ENCODE data around the gene EFHB.

The EFHB gene, protein sequence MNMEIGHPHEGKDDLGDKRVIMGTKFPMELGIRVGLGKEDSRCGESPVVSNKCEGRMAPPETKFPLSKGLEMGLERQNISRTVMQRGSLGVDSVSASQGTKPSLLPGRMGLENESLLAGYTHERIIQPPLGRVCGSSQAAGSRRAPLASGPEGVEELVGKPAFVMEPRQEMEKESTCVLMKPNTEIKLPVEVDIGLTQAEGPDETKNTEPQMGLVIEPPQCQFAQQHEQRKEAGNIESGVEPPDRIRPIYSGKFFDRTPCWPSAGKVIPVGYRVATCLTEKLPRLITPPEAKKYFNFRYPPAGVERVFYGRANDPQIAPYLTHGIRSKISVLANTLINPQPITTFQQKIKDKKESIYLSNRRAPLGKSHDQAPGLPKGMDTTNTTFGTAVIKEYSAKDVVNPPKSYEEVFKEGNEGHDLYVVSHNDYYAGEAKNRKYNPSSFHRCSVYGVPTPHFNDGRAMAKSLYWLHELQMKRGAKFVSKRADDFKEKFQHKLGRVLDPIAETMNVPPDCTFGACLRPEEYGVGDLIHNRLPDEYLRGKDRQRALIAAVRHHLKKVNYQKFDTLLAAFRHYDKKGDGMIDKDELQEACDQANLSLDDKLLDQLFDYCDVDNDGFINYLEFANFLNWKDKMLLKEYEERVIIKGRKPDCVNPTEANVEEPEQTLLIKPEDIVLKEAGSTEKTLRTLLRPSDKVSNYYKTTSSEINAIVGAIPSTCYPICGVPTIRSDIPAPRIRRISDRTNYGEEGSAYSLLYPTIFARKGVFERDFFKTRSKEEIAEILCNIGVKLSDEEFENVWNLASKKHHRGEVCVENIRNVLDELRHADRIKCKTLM

DNA sequence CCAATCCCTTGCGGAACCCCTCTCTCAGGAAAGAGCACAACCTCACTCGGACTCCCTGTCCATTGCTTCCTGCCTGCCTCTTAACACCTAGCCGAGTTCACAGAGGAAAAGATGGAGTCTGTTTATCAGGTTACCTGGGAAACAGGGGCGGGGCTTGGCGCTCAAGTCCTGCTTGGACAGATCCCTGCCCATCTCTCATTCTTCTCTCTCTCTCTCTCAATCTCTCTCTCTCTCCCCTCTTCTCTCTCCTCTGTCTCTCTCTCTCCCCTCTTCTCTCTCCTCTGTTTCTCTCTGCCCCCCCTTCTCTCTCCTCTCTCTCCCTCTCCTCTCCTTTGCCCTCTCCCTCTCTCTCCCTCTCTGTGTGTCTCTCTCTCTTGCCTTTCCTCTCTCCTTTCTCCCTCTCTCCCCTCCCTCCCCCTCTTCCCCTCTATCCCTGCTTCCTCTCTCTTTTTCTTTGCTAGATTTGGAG, at the start of gene EFHB:
EFHB (minus strand) TSS at position 120 of the 469 bp plus-strand sequence. CDS start 199 bp downstream, outside the sequence.
- in situ Hi-C loops (cut with HindIII; ENCODE audit: low sequenced_read_pairs) = loop anchor here (5.0 kb wide), 1 partner anchor 102 kb away; no protein-coding TSS in a partner anchor

DNA sequence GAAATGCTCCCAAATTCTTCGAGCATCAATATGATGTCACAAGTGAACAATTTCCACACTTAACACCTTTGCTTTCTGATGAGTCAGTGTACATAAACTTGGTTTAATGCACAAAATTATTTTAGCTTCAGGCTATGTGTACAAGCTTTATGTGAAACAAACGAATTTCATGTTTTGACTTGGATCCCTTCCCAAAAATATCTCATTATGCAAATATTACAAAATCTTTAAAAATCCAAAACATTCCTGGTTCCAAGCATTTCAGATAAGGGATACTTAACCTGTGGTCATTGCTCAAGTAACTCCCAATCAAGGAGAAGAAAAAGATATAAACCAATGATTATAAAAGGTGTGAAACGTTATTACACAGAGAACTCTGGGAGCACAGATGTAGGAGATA, 38.0 kb upstream of the EFHB start:
- in situ Hi-C loops (cut with HindIII; ENCODE audit: low sequenced_read_pairs) = no loop called here

DNA sequence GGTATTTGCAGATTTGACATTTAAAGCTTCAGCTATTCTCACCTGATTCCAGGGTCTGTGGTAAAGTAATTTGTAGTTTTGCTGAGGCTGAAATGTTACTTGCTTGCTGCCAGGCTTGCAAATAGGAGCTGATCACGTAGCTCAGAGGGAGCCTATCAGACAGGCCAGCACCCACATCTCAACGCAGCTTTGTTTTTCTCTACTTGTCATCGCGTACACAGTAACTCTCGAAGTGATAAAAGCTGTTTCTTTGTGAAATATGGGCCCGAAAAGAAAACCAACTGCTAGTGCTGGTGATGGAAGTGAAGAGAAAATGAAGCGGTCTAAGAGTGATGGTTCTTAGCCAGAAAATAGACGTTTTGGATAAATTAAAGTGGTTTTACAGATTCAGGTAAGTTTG, 36.3 kb upstream of the EFHB start:
- in situ Hi-C loops (cut with HindIII; ENCODE audit: low sequenced_read_pairs) = no loop called here

DNA sequence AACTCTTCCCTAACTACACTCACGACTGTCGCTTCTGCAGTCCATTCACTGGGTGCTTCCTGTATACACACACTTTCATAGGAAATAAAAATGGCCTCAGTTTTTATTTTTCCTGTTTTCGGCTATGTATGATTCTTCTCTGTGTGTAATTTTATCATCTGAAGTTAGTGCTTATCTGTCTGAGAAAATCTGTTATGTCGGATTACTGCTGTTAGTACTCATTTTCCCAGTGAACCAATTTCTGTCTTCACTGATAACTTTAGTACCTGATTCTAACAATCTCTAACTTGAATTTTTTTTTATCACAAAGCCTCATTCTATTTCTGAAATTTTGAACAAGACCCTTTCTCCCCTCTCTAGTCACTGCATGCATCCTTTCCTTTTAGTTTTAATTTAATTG, 33.8 kb upstream of the EFHB start:
- in situ Hi-C loops (cut with HindIII; ENCODE audit: low sequenced_read_pairs) = no loop called here

DNA sequence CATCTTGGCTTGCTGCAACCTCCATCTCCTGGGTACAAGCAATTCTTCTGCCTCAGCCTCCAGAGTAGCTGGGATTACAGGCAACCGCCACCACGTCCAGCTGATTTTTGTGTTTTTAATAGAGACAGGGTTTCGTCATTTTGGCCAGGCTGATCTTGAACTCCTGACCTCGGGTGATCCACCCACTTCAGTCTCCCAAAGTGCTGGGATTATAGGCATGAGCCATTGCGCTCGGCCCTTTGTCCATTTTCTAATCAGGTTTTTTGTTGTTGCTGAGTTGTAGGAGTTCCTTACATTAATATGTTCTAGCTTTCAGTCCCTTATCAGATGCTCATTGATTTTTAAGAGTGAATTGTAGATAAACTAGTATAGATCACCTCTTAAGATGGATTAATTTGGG, 33.2 kb upstream of the EFHB start:
- in situ Hi-C loops (cut with HindIII; ENCODE audit: low sequenced_read_pairs) = no loop called here

DNA sequence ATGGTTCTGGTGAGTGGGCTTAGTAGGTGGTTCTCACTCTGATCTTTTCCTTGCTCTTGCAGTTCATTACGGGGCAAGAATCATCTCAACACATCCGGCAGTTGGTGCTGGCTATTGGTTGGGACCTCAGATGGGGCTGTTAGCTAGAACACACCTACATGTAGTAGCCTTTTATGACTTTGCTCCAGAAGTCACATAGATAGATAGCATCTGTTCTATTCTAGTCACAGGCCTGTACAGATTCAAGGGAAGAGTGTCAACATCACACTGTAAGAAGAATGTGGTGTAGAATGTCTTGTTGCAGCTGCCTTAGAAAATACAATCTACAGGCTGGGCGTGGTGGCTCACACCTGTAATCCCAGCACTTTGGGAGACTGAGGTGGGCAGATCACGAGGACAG, 27.9 kb upstream of the EFHB start:
- in situ Hi-C loops (cut with HindIII; ENCODE audit: low sequenced_read_pairs) = no loop called here

DNA sequence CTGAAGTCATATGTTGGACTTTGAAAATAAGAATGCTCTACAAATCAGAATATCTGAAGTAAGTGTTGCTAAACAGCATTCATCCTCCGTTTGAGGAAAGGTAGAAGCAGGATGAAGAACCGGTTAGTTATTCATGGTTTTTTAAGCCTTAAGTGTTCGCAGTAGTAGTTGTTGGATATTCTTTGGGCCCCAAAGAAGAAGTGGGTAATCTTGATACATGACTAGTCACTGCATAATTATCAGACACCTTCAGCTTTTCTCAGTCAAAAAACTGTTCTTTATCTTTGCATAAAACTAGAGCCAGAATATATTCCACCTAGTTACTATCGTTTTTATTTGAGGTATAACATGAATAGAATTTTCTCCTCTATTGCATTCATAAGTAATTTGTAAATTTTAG, 26.7 kb upstream of the EFHB start:
- in situ Hi-C loops (cut with HindIII; ENCODE audit: low sequenced_read_pairs) = no loop called here

DNA sequence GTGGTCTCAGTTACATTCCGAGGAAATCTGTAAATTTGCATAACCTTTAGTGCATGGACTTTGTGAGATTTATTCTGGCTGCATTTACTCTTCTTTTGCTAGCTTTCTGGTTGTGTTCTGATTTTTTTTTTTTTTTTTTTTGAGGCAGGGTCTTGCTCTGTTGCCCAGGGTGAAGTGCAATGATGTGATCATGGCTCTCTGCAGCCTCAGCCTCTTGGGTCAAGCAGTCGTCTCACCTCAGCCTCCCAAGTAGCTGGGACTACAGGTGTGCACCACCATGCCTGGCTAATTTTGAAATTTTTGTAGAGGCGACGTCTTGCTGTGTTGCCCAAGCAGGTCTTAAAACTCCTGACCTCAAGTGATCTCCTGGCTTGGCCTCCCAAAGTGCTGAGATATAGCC, 25.5 kb upstream of the EFHB start:
- in situ Hi-C loops (cut with HindIII; ENCODE audit: low sequenced_read_pairs) = loop anchor here (10.0 kb wide), 1 partner anchor 65 kb away; no protein-coding TSS in a partner anchor

DNA sequence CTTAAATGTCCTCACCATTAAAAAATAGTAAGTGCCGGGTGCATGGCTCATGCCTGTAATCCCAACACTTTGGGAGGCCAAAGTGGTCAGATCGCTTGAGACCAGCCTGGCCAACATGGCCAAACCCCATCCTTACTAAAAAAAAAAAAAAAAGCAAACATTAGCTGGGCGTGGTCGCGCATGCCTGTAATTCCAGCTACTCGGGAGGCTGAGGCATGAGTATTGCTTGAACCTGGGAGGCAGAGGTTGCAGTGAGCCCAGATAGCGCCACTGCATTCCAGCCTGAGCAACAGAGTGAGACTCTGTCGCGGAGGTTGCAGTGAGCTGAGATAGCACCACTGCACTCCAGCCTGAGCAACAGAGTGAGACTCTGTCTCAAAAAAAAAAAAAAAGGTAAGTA, 23.3 kb upstream of the EFHB start:
- in situ Hi-C loops (cut with HindIII; ENCODE audit: low sequenced_read_pairs) = loop anchor here (10.0 kb wide), 1 partner anchor 63 kb away; no protein-coding TSS in a partner anchor

DNA sequence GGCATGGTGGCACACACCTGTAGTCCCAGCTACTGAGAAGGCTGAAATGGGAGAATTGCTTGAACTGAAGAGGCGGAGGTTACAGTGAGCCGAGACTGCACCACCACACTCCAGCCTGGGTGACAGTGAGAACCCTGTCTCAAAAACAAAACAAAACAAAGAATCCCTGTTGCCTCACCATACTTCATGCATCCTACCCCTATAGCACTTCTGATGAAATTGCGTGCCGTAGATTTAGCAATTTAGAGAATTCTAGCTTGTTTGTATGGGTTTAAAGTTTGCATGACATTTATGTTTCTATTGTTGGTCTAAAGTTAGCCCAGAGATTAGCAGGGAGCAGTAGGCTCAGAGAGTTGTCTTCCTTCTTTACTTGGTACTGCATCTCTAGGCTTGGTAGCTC, 20.7 kb upstream of the EFHB start:
- in situ Hi-C loops (cut with HindIII; ENCODE audit: low sequenced_read_pairs) = loop anchor here (10.0 kb wide), 1 partner anchor 60 kb away; no protein-coding TSS in a partner anchor

DNA sequence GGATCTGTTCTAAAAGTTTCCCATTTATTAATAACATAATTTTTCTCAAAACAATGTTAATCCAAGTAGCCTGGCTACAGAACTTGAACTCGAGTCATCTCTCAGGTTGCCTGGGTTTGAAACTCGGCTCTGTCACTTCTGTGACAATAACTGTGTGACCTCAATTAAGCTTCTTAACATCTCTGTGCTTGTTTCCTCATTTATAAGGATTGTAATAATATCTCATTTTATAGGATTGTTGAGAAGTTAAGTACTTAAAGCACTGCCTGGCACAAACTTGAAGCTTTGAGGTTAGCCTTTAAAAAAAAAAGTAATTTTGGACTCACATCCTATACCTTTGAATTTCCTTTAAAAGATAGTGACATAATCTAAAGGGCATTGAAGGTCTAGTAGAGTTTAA, 16.3 kb upstream of the EFHB start:
- in situ Hi-C loops (cut with HindIII; ENCODE audit: low sequenced_read_pairs) = loop anchor here (10.0 kb wide), 1 partner anchor 56 kb away; no protein-coding TSS in a partner anchor

DNA sequence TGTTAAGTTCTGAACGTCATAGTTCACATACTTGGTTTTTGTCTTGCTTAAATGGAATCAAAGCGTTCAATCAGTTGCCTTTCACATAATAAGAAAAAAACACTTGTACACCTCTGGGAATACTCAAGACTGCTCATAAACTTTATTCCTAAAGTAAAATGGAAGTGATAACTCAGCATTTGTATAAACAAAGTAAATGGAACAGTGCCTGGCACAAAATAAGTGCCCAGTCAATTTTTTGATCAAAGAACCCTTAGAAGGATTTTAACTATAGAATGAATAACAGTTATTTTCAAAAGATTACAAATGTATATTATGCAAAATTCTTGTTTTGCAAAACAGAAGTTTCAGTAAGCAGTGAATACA, 14.2 kb upstream of the EFHB start:
- in situ Hi-C loops (cut with HindIII; ENCODE audit: low sequenced_read_pairs) = no loop called here

DNA sequence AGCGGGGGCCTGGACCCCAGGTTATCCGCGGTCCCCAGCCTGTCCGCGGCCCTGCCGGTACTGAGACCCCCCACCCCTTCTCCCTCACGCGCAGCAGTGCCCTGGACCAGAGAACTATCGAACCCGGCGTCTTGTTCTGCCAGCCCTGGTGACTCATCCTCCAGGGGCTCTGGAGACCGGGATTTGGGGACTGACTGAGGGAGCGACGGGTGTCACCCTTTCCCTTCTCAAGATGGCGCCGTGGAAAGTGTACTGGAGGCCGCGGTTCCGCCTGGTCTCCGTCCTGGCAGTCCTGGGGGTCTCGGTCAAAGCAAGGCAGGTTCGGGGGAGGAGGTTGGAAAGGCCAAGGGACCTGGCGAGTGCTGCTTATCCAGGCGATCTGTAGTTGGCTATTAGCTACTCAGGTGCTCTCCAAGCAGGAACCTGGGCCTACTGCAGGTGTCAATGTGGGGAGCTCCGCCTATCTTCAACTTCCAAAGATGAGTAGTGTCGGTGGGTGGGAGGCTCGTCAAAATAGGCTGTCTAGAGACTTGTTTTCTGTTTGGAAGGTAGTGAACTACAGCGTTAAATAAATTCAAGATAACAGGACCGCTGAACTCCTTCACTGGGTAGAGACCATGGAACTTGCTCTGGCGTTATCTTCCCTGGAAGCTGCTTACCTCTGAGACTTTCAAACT, 13.7 kb upstream of the EFHB start:
- in situ Hi-C loops (cut with HindIII; ENCODE audit: low sequenced_read_pairs) = no loop called here

DNA sequence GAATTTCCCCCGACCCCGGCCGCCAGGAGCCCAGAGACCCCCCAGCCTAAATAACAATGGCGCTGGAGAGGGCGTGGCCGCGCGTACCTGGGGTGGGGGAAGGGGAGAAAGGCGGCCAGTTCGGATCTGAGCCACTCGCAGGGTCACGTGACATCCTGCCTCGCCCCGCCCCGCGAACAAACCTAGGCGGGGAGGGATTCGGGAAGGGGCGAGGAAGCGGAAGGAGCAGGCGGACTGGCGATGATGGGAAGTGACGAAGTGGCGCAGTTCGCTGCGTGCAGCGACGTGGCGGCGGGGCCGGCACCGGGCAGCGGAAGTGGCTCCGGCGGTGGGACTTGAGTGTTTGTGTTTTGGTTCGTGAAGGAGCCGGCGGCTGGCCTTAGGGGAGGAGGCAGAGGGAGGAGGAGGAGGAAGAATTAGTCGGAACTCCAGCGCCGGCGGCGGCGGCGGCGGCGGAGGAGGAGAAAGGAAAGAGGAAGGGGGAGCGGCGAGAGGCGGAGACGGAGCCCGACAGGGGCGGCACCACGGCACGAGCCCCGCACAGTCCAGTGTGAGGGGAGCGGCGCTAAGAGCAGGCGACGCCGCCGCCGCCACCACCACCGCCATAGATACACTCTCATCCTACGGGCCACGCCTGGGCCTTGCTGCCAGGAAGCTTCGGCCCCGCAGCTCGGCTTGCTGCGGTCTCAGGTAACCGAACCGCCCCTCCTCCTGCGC, 13.0 kb upstream of the EFHB start, which contains the start of gene RAB5A:
RAB5A (plus strand) TSS at position 266 of the 717 bp plus-strand sequence. CDS start 3,802 bp downstream, outside the sequence.
- in situ Hi-C loops (cut with HindIII; ENCODE audit: low sequenced_read_pairs) = no loop called here

DNA sequence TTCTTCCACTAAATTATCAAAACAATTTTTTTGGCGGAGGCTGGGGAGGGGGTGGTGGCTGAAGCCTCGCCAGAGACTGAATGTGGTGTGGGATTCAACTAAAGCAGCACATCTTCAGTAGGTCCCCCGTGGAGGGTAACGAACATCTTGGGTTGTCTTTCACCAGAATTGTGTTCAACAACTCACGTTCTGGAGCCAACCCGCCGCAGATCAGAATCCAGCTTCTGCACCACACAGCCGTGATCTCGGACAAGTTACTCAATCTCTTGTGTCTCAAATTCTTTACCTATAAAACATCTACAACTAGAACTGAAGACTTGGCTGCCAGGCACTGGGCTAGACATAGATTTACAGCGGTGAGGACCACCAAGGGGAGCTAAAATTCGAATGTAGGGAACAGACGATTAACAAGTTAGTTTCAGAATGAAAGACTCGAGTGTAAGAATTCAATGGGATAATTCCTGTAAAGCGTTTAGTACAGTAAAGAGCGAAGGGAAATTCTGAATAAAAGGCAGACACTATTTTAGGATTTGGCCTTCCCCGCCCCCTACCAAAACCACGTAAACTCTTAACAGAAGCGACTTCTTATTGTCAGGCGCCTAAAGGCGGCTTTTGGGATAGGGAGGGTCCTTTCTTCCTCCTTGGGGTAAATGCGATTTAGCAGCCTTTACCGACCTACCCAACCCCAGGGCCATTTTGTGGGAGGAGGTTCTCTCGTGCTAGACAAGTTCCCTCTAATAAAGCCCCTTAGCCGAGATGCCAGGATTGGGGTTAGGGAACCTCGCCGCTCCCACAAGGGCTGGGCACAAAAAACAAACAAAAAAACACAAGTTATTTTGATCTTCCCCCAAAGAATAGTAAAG, 12.2 kb upstream of the EFHB start:
- in situ Hi-C loops (cut with HindIII; ENCODE audit: low sequenced_read_pairs) = no loop called here

DNA sequence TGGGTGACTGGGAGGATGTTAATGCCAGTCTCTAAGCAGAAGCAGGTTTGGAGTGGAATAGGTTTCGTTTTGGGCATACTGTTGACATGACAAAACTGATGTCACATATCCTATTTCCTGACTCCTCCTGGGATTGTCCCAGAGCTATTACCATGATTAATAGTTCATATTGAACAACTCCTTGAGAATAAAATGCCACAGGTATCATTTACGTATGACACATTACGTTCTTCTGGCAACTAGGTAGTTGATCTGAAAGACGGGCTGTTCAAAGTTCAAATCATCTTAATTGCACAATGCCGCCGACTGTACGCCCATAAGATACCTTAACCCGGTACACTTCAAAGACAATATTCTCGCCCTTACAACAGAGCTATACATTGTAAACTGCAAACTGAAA, 11.5 kb upstream of the EFHB start:
- in situ Hi-C loops (cut with HindIII; ENCODE audit: low sequenced_read_pairs) = no loop called here

DNA sequence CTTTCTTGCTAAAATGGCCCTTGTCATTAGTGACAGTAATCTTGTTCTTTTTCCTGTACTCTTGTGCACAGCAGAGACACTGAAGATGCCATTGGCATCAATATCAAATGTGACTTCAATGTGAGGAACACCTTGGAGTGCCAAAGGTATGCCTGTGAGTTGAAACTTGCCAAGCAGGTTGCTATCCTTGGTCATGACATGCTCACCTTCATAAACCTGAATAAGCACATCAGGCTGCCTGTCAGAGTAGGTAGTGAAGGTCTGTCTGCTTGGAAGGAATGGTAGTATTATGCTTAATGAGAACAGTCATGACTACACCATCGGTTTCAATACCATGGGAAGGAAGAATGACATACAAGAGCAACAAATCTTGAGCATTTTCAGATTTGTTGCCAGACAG, 6.6 kb upstream of the EFHB start:
- in situ Hi-C loops (cut with HindIII; ENCODE audit: low sequenced_read_pairs) = loop anchor here (5.0 kb wide), 2 partner anchors 87 to 242 kb away; no protein-coding TSS in a partner anchor

DNA sequence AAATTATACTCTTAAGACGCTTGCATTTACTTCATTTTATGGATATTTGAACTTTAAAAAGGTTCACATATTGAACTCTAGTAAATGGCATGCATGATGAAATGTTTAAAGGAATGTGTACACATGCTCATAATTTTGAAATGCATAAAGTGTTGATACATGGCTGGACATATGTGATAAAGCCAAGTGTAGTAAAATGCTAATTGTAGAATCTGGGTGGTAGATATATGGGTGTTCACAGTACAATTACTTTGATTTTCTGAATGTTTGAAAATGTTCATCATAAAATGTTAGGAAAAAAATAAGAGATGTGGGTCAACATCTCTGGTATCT, 4.2 kb upstream of the EFHB start:
- in situ Hi-C loops (cut with HindIII; ENCODE audit: low sequenced_read_pairs) = no loop called here

DNA sequence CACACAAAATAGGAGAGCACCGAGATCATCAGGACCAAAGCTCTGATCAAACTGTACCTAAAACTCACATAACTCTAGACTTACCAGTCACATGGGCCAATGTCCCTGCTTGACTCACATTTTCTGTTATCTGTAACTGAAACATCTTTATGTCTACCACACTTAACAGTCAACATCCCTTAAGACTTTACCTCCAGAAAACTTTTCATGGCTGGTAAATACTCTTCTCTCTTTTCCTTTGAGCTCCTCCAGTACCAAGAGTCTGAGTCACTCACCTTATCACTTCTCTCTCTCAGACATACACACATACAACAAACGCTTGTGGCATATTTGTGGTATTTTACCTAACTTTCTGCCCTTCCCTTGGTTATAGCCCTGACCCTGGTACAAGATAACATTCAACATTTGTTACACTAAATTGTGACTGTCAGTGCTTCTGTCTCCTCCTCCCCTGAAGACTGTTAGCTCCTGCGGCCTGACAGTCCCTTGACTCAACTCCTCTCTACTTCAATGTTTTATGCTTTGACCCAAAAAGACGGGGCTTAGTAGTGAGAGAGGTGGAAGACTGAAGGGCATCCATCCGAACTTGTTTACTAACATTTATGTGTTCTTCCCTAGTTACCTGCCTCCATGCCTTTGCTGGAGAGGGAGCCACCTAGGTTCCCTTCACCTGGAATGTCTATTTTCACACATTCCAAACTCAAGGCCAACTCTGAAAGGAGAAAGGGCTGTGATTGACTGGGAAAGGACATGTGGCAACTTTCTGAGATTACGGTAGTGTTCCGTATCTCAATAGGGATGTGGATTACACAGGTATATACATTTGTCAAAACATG, 3.7 kb upstream of the EFHB start:
- in situ Hi-C loops (cut with HindIII; ENCODE audit: low sequenced_read_pairs) = no loop called here
